Measurements from ENCODE around the gene IFITM1. TPM values are rescaled to one million over a fixed set of nuclear protein-coding genes. Genes with fewer than 3 reads are reported as not detected.

Gene IFITM1
- total and polyA plus RNA-seq, 10 donors: 314 to 670 (median 496) TPM

DNA sequence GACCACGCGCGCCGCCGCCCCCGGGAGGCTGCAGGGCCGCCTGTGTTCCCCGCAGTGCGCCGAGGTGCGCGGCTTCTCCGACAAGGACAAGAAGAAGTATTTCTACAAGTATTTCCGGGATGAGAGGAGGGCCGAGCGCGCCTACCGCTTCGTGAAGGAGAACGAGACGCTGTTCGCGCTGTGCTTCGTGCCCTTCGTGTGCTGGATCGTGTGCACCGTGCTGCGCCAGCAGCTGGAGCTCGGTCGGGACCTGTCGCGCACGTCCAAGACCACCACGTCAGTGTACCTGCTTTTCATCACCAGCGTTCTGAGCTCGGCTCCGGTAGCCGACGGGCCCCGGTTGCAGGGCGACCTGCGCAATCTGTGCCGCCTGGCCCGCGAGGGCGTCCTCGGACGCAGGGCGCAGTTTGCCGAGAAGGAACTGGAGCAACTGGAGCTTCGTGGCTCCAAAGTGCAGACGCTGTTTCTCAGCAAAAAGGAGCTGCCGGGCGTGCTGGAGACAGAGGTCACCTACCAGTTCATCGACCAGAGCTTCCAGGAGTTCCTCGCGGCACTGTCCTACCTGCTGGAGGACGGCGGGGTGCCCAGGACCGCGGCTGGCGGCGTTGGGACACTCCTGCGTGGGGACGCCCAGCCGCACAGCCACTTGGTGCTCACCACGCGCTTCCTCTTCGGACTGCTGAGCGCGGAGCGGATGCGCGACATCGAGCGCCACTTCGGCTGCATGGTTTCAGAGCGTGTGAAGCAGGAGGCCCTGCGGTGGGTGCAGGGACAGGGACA, 32.9 kb upstream of the IFITM1 start:
- Histone ChIP-seq H3K9me3 (peaks cover 0 to 6% (median 0%) of the 10 kb centered on the region in 8 donors), H3K27me3 (replicated peaks in 1 of 7) (peaks cover 0 to 80% (median 48%) of the 10 kb centered on the region in 7 donors), H3K27ac (peak overlapping the region in 7 of 8 donors; percentile 26 to 89 (median 63)), H3K36me3 (peaks cover 0 to 36% (median 0%) of the 10 kb centered on the region in 6 donors), H3K4me3 (peak overlapping the region; percentile 35 to 77 (median 48)), H3K4me1 (peaks cover 26 to 83% (median 47%) of the 10 kb centered on the region in 6 donors)
- intact Hi-C loops (cut with DNase I; ENCODE audit: low total_unique reads): no loop called here
- WGBS, 5 donors: 7 to 25% (median 10%) methylated on average over 48 to 79 of the region's 79 CpGs
- TF ChIP-seq, protein P1, sequence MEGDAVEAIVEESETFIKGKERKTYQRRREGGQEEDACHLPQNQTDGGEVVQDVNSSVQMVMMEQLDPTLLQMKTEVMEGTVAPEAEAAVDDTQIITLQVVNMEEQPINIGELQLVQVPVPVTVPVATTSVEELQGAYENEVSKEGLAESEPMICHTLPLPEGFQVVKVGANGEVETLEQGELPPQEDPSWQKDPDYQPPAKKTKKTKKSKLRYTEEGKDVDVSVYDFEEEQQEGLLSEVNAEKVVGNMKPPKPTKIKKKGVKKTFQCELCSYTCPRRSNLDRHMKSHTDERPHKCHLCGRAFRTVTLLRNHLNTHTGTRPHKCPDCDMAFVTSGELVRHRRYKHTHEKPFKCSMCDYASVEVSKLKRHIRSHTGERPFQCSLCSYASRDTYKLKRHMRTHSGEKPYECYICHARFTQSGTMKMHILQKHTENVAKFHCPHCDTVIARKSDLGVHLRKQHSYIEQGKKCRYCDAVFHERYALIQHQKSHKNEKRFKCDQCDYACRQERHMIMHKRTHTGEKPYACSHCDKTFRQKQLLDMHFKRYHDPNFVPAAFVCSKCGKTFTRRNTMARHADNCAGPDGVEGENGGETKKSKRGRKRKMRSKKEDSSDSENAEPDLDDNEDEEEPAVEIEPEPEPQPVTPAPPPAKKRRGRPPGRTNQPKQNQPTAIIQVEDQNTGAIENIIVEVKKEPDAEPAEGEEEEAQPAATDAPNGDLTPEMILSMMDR (IDR thresholded peaks at IDR 0.05 in 8 of 11, conservative IDR thresholded peaks at IDR 0.05 in 3 of 11): no peak
- TF ChIP-seq POLR2AphosphoS5 (IDR thresholded peaks at IDR 0.05) (peak; percentile 47 to 89 (median 57)), POLR2A (IDR thresholded peaks at IDR 0.05) (no peak)
- peak; percentile 92 for DNase-seq

DNA sequence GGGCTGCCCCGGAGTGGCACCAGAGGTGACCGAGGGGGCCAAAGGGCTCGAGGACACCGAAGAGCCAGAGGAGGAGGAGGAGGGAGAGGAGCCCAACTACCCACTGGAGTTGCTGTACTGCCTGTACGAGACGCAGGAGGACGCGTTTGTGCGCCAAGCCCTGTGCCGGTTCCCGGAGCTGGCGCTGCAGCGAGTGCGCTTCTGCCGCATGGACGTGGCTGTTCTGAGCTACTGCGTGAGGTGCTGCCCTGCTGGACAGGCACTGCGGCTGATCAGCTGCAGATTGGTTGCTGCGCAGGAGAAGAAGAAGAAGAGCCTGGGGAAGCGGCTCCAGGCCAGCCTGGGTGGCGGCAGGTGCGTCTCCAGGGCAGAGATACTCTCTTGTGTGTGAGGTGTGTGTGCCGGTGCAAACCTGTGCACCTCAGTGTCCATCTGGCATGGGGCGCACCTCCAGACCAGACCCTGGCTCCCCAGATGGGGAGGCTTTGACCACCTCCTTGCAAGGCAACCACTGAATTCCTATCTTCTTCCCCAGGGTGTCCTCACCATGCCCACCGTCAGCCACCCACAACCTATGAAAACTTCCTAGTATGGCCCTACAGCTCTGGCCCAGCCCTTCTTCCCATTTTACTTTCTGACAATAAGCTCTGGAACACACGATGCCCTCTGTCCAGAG, 32.2 kb upstream of the IFITM1 start:
- H3K4me3 ChIP-seq: peak overlapping the region in 7 of 8 donors; percentile 36 to 77 (median 50)
- peak overlapping the region in 6 of 8 donors; percentile 26 to 89 (median 72) for H3K27ac ChIP-seq
- intact Hi-C loops (cut with DNase I; ENCODE audit: low total_unique reads): no loop called here
- peaks cover 0 to 85% (median 48%) of the 10 kb centered on the region in 7 donors for H3K27me3 ChIP-seq (replicated peaks in 1 of 7)
- 34 to 42% (median 38%) methylated on average over 23 to 26 of the region's 26 CpGs for WGBS, 5 donors
- peaks cover 0 to 36% (median 0%) of the 10 kb centered on the region in 6 donors for H3K36me3 ChIP-seq
- H3K4me1 ChIP-seq: peaks cover 26 to 90% (median 47%) of the 10 kb centered on the region in 6 donors
- no peak for DNase-seq
- H3K9me3 ChIP-seq: peaks cover 0 to 3% (median 0%) of the 10 kb centered on the region in 8 donors
- TF ChIP-seq POLR2AphosphoS5 (IDR thresholded peaks at IDR 0.05): peak in 1 of 3 donors; percentile 11
- TF ChIP-seq, protein P1 (IDR thresholded peaks at IDR 0.05 in 8 of 11, conservative IDR thresholded peaks at IDR 0.05 in 3 of 11): no peak
- no peak for TF ChIP-seq POLR2A (IDR thresholded peaks at IDR 0.05)

DNA sequence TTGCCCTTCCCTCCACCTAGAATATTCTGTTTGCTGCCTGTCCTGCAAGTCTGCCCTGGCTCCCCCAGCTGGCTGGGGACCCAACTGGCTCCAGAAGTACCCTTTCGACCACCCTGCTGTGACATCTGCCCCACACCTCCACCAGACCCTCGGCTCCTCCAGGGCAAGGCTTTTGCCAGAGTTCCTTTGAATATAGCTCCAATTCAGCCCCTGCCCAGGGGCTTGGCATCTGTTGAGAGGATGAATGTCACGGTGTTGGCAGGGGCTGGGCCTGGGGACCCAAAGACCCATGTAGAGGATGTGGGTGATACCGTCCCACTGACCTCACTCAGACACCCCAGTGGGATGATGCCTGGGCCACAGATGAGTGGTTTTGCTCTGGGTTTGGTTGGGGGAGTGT, 31.7 kb upstream of the IFITM1 start:
- intact Hi-C loops (cut with DNase I; ENCODE audit: low total_unique reads): no loop called here
- 57 to 76% (median 72%) methylated on average over 4 of the region's 4 CpGs for WGBS, 5 donors
- TF ChIP-seq POLR2AphosphoS5 (IDR thresholded peaks at IDR 0.05): no peak
- TF ChIP-seq POLR2A (IDR thresholded peaks at IDR 0.05): no peak
- TF ChIP-seq, protein P1 (IDR thresholded peaks at IDR 0.05 in 8 of 11, conservative IDR thresholded peaks at IDR 0.05 in 3 of 11): no peak
- no peaks in the 10 kb centered on the region for H3K9me3 ChIP-seq
- peak overlapping the region in 5 of 8 donors; percentile 36 to 77 (median 50) for H3K4me3 ChIP-seq
- DNase-seq: peak; percentile 58
- peaks cover 26 to 96% (median 47%) of the 10 kb centered on the region in 6 donors for H3K4me1 ChIP-seq
- peaks cover 0 to 90% (median 48%) of the 10 kb centered on the region in 7 donors for H3K27me3 ChIP-seq (replicated peaks in 1 of 7)
- peak overlapping the region in 3 of 8 donors; percentile 82 to 89 (median 86) for H3K27ac ChIP-seq
- peaks cover 0 to 36% (median 0%) of the 10 kb centered on the region in 6 donors for H3K36me3 ChIP-seq
